ENCODE results near the gene NCK2. TPM values are rescaled to one million over a fixed set of nuclear protein-coding genes. Genes with fewer than 3 reads are reported as not detected.

Gene NCK2
- total and polyA plus RNA-seq, 2 of the 13 experiments (the other 11 are each of a cell fraction or from before 2014, with no cell fraction given) = 14.8 to 23.5 TPM

GRCh38 chr2:105910497-105911238 is 166.0 kb downstream of the NCK2 start:
- Histone ChIP-seq H3K9me3 (ENCODE audit: low read length) (no peaks in the 10 kb centered on the region), H4K20me1 (ENCODE audit: insufficient read depth, low read length) (no peaks in the 10 kb centered on the region), H2AFZ (ENCODE audit: low read length) (no peak overlapping the region), H3K4me2 (ENCODE audit: low read depth, low read length) (peak overlapping the region; percentile 67), H3K27me3 (ENCODE audit: control insufficient read depth in 1 of 2, insufficient read depth in 2 of 2, low read length in 2 of 2) (no peaks in the 10 kb centered on the region; a peak in 1 of 5 replicates), H3K36me3 (replicated peaks in 1 of 2; ENCODE audit: control insufficient read depth in 1 of 2, insufficient read depth in 2 of 2, low read length in 2 of 2) (no peaks in the 10 kb centered on the region), H3K79me2 (ENCODE audit: insufficient read depth, low read length) (no peaks in the 10 kb centered on the region), H3K9ac (ENCODE audit: insufficient read depth, low read depth, low read length) (no peak overlapping the region), H3K4me1 (ENCODE audit: insufficient read depth, low read length) (peaks cover 49% of the 10 kb centered on the region), H3K4me3 (replicated peaks in 1 of 3; ENCODE audit: insufficient read depth in 1 of 3, low read depth in 2 of 3, low read length in 3 of 3) (peak overlapping the region in 2 of 3 experiments; percentile 6 to 19; a peak in 3 of 6 replicates), H3K27ac (ENCODE audit: extremely low read length, insufficient read depth, low read length) (peak overlapping the region; percentile 0)
- ChIA-PET CTCF (ENCODE audit: low intra/inter-chr PET ratio, low total read pairs) (no interaction called here), POLR2A (interaction anchor here (1.4 kb wide), 1 partner anchor 9 kb away, joined by 10 read pairs; no protein-coding TSS in a partner anchor)
- ATAC-seq = peak; percentile 79
- 17% methylated on average over 13 of the region's 13 CpGs for WGBS (ENCODE audit: low lambda C conversion rate)
- in situ Hi-C loops (cut with HindIII; ENCODE audit: extremely low pct_ligation_motif_present, low pct_unique_long_range_greater_than_20kb) (no loop called here), intact Hi-C loops (cut with micrococcal nuclease; ENCODE audit: unreplicated experiment) (loop anchor here (1.0 kb wide), 1 partner anchor 9 kb away; no protein-coding TSS in a partner anchor)
- no TSS peak for BruUV-seq (replicated peaks)
- no peak for FAIRE-seq
- DNase-seq (ENCODE audit: low spot score) = peak; percentile 62
- TF ChIP-seq ZSCAN21 (CRISPR knock-in tag; IDR thresholded peaks at IDR 0.05; ENCODE audit: borderline replicate concordance) (no peak), NFIB (CRISPR knock-in tag; IDR thresholded peaks at IDR 0.05; ENCODE audit: borderline replicate concordance) (no peak), NFATC3 (CRISPR knock-in tag; IDR thresholded peaks at IDR 0.05) (no peak), ZNF350 (CRISPR knock-in tag; IDR thresholded peaks at IDR 0.05; ENCODE audit: borderline replicate concordance, low read depth) (peak; percentile 38; the same call in 1 of the 2 replicates), SP140L (CRISPR knock-in tag; IDR thresholded peaks at IDR 0.05; ENCODE audit: borderline replicate concordance) (no peak), PHF8 (CRISPR knock-in tag; IDR thresholded peaks at IDR 0.05) (no peak), TEF (CRISPR knock-in tag; IDR thresholded peaks at IDR 0.05) (no peak), ZNF431 (CRISPR knock-in tag; IDR thresholded peaks at IDR 0.05; ENCODE audit: borderline replicate concordance, low read depth) (no peak), TERF1 (CRISPR knock-in tag; IDR thresholded peaks at IDR 0.05) (no peak), ZNF432 (CRISPR knock-in tag; IDR thresholded peaks at IDR 0.05; ENCODE audit: borderline replicate concordance) (no peak), SUZ12 (IDR thresholded peaks at IDR 0.05; ENCODE audit: low read depth, low read length) (no peak), ZNF263 (CRISPR knock-in tag; IDR thresholded peaks at IDR 0.05) (peak; percentile 93)
- TF ChIP-seq, protein P1, sequence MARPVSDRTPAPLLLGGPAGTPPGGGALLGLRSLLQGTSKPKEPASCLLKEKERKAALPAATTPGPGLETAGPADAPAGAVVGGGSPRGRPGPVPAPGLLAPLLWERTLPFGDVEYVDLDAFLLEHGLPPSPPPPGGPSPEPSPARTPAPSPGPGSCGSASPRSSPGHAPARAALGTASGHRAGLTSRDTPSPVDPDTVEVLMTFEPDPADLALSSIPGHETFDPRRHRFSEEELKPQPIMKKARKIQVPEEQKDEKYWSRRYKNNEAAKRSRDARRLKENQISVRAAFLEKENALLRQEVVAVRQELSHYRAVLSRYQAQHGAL (CRISPR knock-in tag; IDR thresholded peaks at IDR 0.05; ENCODE audit: not compliant biosample characterization) = no peak
- TF ChIP-seq, protein P2, sequence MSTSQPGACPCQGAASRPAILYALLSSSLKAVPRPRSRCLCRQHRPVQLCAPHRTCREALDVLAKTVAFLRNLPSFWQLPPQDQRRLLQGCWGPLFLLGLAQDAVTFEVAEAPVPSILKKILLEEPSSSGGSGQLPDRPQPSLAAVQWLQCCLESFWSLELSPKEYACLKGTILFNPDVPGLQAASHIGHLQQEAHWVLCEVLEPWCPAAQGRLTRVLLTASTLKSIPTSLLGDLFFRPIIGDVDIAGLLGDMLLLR (CRISPR knock-in tag; IDR thresholded peaks at IDR 0.05) = no peak
- TF ChIP-seq, protein P3, sequence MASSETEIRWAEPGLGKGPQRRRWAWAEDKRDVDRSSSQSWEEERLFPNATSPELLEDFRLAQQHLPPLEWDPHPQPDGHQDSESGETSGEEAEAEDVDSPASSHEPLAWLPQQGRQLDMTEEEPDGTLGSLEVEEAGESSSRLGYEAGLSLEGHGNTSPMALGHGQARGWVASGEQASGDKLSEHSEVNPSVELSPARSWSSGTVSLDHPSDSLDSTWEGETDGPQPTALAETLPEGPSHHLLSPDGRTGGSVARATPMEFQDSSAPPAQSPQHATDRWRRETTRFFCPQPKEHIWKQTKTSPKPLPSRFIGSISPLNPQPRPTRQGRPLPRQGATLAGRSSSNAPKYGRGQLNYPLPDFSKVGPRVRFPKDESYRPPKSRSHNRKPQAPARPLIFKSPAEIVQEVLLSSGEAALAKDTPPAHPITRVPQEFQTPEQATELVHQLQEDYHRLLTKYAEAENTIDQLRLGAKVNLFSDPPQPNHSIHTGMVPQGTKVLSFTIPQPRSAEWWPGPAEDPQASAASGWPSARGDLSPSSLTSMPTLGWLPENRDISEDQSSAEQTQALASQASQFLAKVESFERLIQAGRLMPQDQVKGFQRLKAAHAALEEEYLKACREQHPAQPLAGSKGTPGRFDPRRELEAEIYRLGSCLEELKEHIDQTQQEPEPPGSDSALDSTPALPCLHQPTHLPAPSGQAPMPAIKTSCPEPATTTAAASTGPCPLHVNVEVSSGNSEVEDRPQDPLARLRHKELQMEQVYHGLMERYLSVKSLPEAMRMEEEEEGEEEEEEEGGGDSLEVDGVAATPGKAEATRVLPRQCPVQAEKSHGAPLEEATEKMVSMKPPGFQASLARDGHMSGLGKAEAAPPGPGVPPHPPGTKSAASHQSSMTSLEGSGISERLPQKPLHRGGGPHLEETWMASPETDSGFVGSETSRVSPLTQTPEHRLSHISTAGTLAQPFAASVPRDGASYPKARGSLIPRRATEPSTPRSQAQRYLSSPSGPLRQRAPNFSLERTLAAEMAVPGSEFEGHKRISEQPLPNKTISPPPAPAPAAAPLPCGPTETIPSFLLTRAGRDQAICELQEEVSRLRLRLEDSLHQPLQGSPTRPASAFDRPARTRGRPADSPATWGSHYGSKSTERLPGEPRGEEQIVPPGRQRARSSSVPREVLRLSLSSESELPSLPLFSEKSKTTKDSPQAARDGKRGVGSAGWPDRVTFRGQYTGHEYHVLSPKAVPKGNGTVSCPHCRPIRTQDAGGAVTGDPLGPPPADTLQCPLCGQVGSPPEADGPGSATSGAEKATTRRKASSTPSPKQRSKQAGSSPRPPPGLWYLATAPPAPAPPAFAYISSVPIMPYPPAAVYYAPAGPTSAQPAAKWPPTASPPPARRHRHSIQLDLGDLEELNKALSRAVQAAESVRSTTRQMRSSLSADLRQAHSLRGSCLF (CRISPR knock-in tag; IDR thresholded peaks at IDR 0.05; ENCODE audit: borderline replicate concordance) = no peak

All from HepG2 (cell line).